Inferior parietal cortex (tissue), 1 donor: ENCODE measurements around the gene ENOPH1.
"Not testable (repeated sequence)": the region's sequence is repeated elsewhere in the genome, so short reads cannot be mapped to it uniquely, and the experiment has no call there.

ENCODE experiments used
- DNase-seq: peaks from one replicate; pipeline ENCODE4 v3.0.0-alpha.2; 2016; ENCODE audit errors: extremely low spot score

The ENOPH1 gene

GRCh38 chr4:82430193-82430963 is at the start of gene ENOPH1, which contains the start of gene HNRNPDL:
Gene ENOPH1, plus strand, starts transcription at chr4:82430590. Its CDS starts 240 bp downstream, at chr4:82430830.
Gene HNRNPDL, minus strand, starts transcription at chr4:82430462. Its CDS starts 772 bp downstream, at chr4:82429690.
- DNase-seq, result peak; percentile 93

- no peak for DNase-seq
Observed at GRCh38 chr4:82380831-82381230, 49.6 kb upstream of the ENOPH1 start.

GRCh38 chr4:82381235-82381634 is 49.2 kb upstream of the ENOPH1 start:
- no peak for DNase-seq

GRCh38 chr4:82381661-82382296 is 48.6 kb upstream of the ENOPH1 start:
- no peak for DNase-seq

- no peak for DNase-seq
Observed at GRCh38 chr4:82382751-82383150, 47.6 kb upstream of the ENOPH1 start.

- DNase-seq, result not testable (repeated sequence)
Observed at GRCh38 chr4:82386312-82386711, 44.1 kb upstream of the ENOPH1 start.

GRCh38 chr4:82388405-82388804 is 42.0 kb upstream of the ENOPH1 start:
- DNase-seq, result no peak

- not testable (repeated sequence) for DNase-seq
Observed at GRCh38 chr4:82390061-82390460, 40.3 kb upstream of the ENOPH1 start.

- no peak for DNase-seq
Observed at GRCh38 chr4:82394896-82395295, 35.5 kb upstream of the ENOPH1 start.

- DNase-seq, result no peak
Observed at GRCh38 chr4:82397527-82397926, 32.9 kb upstream of the ENOPH1 start.

GRCh38 chr4:82398263-82398662 is 32.1 kb upstream of the ENOPH1 start:
- DNase-seq, result no peak

- DNase-seq, result no peak
Observed at GRCh38 chr4:82401600-82401999, 28.8 kb upstream of the ENOPH1 start.

- DNase-seq, result no peak
Observed at GRCh38 chr4:82402196-82402775, 28.1 kb upstream of the ENOPH1 start.

GRCh38 chr4:82403725-82404124 is 26.7 kb upstream of the ENOPH1 start:
- DNase-seq, result no peak

GRCh38 chr4:82415061-82415460 is 15.3 kb upstream of the ENOPH1 start:
- not testable (repeated sequence) for DNase-seq

GRCh38 chr4:82415922-82416365 is 14.4 kb upstream of the ENOPH1 start:
- DNase-seq, result no peak

GRCh38 chr4:82419451-82419850 is 10.9 kb upstream of the ENOPH1 start:
- no peak for DNase-seq

GRCh38 chr4:82421796-82422560 is 8.4 kb upstream of the ENOPH1 start:
- DNase-seq, result no peak

GRCh38 chr4:82422616-82423015 is 7.8 kb upstream of the ENOPH1 start:
- DNase-seq, result no peak

GRCh38 chr4:82423245-82424054 is 6.9 kb upstream of the ENOPH1 start:
- DNase-seq, result no peak

- no peak for DNase-seq
Observed at GRCh38 chr4:82425478-82425877, 4.9 kb upstream of the ENOPH1 start.
